Left lobe of liver (tissue), 2 donors: Measurements from ENCODE around the gene CREB5. TPM values are rescaled to one million over a fixed set of nuclear protein-coding genes. Genes with fewer than 3 reads are reported as not detected.

ENCODE experiments used
- ATAC-seq: fragments of 200-7000 bp; cut with Tn5 transposase; one replicate; pipeline ENCODE4 v1.9.1; 2020; ENCODE audit warnings: mild to moderate bottlenecking, moderate library complexity
- DNase-seq: peaks from one replicate; pipeline ENCODE4 v3.0.0-alpha.2; 2020; ENCODE audit warnings: low spot score
- total RNA-seq: library from RNA; stranded (reverse); gene quantifications from one replicate; pipeline ENCODE4 v1.2.1, GENCODE V29; 2021
- donor health status: DM: no; HTN: no; CAD: no; lungs with moderate emphysema.
- donor health status: DM: no; HTN: yes; CAD: no.

CREB5 gene
- total RNA-seq, 1 donor from 2014 or later: 0.53 TPM

DNA sequence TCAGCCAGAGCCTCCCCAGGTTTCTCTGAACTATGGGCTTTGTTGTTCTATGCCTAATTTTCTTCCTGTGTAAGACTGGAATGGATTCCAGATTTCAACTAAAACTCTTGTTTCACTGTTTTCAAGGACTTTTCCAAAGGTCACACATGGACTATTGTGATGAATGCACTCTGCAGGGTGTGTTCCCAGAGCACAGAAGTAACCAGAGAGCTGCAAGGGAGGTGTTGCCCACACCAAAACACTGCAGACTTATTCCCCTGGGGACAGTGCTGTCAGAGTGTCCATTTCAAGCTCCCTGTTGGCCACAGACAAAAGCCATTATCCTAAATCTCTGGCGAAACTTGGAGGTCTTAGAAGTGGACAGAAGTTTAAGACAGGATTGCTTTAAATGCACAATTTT lies 314.2 kb downstream of the CREB5 start:
- ATAC-seq (no peak), DNase-seq (no peak)

DNA sequence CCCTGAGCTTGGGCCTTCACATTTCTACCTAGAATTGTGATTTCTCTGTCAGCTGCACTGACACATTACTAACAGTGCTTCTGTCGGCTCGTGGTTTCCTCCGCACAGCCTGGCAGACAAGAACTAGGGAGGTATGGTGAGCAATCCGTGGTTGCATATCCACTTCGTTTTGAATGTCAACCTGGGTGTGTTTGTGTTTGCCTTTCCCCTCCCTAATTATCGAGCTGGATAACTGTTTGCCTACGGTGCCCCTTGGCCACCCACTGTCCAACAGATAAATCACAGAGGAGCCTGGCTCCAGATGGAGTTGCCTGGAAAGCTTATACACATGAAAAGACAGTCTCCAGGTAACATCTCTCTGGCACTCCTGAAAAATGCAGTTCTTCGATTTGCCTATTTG lies 317.0 kb downstream of the CREB5 start:
- DNase-seq (no peak), ATAC-seq (no peak)

- no peak for ATAC-seq
- no peak for DNase-seq
These were observed 317.4 kb downstream of the CREB5 start for GRCh38 chr7:28729727-28730126.

DNA sequence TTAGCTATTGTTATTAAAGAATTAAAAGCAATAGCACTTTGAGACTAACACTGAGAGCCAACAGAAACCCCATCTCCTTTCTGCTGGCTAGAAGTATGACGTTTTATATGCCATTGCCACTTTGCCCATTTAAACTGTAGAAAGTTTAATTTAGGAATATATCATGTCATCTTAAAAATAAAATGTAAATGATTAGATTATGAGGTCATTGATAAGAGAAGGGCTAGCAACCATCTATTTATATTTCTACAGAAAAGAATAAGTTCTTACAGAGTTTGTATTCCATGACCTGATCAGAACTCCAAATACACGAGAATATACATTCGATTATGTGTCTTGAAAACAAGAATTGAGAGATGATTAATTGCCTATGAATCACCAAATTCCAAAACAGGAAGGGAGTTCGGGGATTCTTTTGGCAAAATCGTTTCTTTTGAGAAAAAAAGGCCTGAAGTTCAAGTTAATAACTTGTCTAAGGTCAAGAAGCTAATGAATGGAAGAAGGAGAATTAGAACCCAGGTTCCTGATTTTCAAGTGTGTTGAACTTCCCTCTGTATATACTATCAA lies 318.9 kb downstream of the CREB5 start:
- no peak for ATAC-seq
- no peak for DNase-seq

- DNase-seq (no peak), ATAC-seq (no peak)
These were observed 320.0 kb downstream of the CREB5 start for GRCh38 chr7:28732071-28732869.

DNA sequence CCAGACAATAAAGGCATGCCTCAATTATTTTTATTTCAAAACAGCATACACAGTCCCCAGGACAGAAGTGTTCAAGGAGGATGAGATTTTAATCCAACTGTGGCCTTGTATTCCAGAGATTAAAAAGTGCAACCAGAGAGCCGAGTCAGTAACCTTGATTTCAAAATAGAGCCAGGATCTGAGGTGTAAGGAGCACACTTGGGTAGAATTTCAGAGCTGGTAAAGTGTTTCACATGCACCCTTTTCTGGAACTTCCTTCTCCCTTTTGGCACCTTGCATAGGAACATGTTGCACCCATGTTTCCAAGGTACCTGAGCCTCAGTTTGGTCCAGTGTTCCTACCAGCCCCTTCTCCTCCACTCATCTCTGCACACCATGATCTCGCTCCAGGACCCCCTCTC lies 320.7 kb downstream of the CREB5 start:
- DNase-seq: no peak
- ATAC-seq: no peak

GRCh38 chr7:28738412-28738811 lies 326.1 kb downstream of the CREB5 start:
- no peak for DNase-seq

GRCh38 chr7:28739128-28739527 lies 326.8 kb downstream of the CREB5 start:
- DNase-seq (no peak), ATAC-seq (no peak)

More at GRCh38 chr7:28738412-28738811, 326.1 kb downstream of the CREB5 start:
- no peak for ATAC-seq

DNA sequence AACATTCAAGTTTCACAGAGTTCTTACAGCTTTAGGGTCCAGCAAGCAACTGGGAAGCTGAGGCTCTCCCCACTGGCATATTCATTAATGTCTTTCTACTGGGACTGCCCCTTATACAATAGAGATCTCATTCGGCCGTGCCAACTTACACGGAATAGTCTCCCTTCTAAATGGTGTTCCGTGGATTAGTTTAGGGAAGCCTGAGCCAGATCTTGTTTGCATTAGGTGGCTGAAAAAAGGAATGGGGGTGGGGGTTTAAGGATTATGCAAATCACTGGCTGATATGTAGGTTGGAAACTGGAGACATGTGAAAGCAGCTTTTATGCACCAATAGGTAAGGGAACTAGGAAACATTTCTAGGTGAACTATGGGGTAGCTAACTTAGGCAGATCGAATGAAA lies 327.5 kb downstream of the CREB5 start:
- ATAC-seq (no peak), DNase-seq (no peak)

- no peak for ATAC-seq
These were observed 332.6 kb downstream of the CREB5 start for GRCh38 chr7:28744951-28745350.

GRCh38 chr7:28745351-28745750 lies 333.0 kb downstream of the CREB5 start:
- DNase-seq: no peak
- ATAC-seq: no peak

More at GRCh38 chr7:28744951-28745350, 332.6 kb downstream of the CREB5 start:
- no peak for DNase-seq

DNA sequence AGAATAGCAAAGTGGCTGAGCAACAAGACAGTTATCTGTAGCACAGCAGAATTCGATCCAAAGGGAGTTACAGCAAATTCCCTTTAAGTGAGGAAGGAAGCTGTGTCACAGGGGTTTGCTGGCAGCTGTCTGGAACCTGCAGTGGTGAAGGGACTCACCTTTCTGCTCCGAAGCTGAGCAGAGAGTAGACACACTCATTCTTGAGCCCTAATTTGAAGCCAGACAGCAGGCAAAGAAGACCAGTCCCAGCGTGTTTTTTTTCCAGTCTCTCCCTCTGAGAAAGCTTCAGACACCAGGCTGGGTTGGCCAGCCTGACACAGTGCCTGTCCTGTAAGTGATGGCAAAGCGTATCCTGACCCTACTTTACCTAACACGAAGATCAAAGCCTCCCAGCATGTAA lies 335.1 kb downstream of the CREB5 start:
- DNase-seq (no peak), ATAC-seq (no peak)

GRCh38 chr7:28747854-28748253 lies 335.5 kb downstream of the CREB5 start:
- ATAC-seq (no peak), DNase-seq (no peak)

DNA sequence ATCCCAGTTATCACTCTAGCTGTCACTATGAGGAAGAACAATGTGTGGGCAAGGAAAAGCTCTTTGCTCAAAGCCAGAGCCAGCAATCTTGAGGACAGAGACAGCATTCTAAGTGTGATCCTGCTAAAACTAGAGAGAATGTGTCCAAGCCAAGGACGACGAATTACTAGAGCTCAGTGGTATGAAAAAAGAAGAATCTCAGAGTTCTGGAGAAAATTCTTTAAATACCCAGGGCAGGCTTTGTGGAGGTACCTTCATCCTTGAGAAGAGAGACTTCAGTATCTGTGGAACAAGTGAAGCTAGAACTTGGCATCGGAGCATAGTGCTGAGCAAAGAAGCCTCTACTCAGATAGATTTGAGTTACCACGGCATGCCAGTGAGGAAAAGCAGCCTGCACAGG lies 336.0 kb downstream of the CREB5 start:
- no peak for ATAC-seq
- DNase-seq: no peak

- ATAC-seq (no peak), DNase-seq (no peak)
These were observed 336.7 kb downstream of the CREB5 start for GRCh38 chr7:28748933-28749584.

- ATAC-seq (no peak), DNase-seq (no peak)
These were observed 337.3 kb downstream of the CREB5 start for GRCh38 chr7:28749638-28750037.

DNA sequence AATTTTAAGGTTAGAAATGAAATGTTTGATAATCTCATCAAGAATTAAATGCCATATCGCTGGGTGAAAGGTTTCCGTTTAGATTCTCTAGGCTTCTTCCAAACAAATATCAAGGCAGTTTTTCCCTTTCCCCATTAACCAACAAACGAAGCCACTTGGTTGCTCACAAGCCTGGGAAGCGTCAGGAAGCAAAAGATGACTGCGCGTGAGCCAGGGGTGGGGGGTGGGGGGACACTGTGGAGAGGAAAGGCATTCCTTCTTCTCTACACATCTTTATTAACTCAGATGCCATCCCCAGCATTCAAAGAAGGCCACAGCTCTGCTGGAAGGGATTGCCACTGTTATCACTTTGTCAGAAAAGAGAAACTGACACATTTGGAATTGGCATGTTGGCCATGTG lies 338.7 kb downstream of the CREB5 start:
- DNase-seq (no peak), ATAC-seq (no peak)

DNA sequence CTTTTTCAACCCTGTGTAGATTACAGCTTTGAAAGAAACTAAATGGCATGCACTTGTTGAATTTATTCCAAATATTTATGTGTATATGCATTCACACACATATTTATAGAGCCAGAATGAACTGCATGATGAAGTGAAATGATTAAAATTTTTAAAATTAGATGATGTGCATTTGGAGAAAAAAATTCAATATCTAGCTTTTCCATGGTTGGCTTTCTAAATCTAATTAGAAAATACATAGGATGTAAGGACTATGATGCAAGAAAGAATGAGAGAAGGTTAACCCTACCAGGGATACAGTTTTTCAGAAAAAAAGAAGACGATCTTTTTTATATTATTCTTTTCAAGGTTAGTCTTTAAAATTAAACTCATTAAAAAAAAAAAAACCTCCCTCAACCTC lies 341.3 kb downstream of the CREB5 start:
- no peak for ATAC-seq

DNA sequence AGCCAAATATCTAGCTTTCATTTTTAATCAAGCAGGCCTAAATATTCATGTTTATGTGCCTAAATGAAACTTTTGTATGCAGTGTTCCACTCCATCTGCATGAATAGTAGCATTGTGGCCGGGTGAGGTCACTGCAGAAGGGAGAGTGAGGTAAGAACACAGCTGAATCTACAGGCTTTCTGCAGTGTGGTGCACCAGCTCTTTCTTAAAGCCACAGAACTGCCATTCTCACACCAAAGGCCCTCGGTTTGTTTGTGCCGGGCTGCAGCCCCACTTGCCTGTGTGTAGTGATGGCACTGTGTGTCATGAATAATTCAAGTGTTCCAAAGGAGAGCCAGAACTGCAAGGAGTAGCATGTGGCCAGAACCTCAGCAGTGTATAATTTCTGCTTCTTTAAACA lies 341.7 kb downstream of the CREB5 start:
- ATAC-seq (no peak), DNase-seq (no peak)

More for the DNA sequence above, 341.3 kb downstream of the CREB5 start:
- no peak for DNase-seq

DNA sequence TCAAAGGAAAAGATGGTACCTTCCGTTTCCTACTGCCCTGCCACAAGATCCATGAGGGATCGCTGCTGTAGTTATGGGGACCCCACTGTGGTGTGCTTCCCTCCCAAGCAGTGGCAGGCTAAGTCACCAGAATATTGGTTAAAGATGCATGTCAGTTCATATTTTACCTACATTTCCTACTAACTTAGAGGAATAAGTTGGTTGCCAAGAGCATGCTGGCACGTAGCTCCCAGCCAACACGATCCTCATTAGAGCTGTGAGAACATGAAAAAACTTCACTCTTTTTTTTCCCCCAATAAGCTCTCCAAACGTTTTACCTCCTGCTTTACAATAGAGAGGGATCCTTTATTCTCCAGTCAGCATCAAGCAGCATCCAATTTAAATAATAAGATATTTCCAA lies 342.1 kb downstream of the CREB5 start:
- DNase-seq: no peak
- ATAC-seq: no peak

DNA sequence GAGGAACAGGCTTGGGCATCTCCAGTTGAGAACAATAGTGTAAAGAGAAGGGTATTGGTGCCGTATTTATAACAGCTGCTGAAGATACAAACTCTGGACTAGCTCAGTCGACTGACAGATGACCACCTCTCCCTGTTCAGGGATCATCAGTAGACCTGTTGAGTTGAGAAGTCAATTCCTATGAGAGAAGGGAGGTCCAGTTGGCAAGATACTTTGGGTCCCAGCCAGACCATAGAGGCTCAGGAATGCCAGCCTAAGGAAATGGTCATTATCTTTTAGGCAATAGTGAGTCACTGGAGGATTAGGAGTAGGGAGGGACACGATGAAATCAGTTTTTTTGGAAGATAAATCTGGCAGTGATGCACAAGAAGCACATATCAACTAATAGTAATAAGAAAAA lies 342.9 kb downstream of the CREB5 start:
- ATAC-seq: no peak
- no peak for DNase-seq

- DNase-seq: no peak
- no peak for ATAC-seq
These were observed 345.9 kb downstream of the CREB5 start for GRCh38 chr7:28758186-28758585.
